DMS79 (cell line): ENCODE results near the gene RAB11FIP3.
A peak's percentile ranks its signal among the peaks of the same experiment; 100 is the strongest.
"Not testable (repeated sequence)": the region's sequence is repeated elsewhere in the genome, so short reads cannot be mapped to it uniquely, and the experiment has no call there.

Source experiments
- DNase-seq: peaks from one replicate; lab custom pipeline; 2025; lab: John Stamatoyannopoulos, UW

The RAB11FIP3 gene

DNA sequence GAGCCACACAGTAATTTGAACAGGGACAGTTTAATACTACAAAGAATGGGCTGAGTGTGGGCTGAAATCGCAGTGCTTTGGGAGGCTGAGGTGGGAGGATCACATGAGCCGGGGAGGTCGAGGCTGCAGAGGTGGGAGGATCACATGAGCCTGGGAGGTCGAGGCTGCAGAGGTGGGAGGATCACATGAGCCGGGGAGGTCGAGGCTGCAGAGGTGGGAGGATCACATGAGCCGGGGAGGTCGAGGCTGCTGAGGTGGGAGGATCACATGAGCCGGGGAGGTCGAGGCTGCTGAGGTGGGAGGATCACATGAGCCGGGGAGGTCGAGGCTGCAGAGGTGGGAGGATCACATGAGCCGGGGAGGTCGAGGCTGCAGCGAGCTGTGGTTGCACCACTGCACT lies 69.2 kb downstream of the RAB11FIP3 start:
- DNase-seq, result not testable (repeated sequence)

DNA sequence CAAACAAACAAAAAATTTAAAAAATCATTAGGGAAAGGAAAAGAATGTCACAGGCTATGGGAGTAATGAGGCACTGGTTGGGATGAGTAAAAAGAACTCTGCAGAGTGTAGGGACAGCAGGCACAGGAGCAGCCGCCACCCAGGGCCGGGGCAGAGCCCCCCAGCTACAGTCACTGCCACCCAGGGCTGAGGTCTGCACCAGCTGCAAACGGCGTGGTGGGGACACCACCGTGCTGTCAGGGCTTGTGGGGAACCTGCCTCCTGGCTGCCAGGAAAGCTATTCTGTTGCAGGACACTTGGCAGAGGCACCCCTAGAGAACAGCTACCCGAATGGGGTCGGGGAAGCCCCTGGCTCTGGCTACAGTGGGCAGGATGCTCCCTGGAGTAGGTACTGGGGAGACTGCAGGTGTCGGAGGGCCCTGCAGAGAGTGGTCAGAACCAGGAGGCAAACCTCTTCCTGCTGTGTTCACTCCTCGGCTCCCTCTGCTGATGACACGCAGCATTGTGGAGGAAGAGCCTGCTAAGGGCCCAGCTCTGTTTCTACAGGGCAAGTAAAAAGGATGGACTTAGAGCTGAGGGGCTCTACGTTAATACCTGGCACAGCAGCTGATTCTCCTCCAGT lies 69.8 kb downstream of the RAB11FIP3 start:
- peak; percentile 1 for DNase-seq

DNA sequence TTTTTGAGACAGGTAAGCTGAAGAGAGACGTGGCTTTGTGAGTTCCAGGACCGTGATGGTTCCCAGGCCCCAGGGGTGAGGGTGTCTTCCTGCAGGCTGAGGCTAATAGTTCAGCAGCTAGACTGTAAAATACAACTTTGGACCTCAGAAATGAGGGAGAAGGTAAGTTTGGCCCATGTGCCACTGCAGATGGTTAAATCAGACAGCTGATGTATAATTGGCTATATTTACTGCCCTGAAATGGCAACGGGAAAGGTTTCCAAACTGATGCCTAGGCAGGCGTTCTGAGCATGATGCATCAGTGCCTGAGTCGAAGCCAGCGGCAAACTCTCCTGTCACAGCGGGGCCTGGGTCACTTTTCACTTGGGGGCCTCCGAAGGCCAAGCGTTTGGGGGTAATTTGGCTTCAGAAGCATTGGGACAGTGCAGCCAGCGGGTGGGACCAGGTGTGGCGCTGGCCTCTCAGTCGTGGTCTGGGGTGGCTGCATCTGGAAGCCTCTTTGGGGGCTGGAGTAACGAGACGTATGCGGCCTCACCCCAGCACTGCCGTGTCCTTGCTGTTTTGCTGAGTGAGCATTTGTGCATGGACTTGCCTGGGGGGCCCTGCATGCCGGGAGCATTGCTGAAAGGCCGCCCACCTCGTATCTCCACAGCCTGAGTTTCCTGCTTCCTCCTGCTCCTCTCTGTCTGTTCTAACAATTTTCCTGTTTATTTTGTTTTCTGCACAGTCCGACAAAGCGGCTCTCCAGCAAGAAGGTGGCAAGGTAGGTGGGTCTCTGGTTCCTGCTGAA lies 70.8 kb downstream of the RAB11FIP3 start:
- no peak for DNase-seq

DNA sequence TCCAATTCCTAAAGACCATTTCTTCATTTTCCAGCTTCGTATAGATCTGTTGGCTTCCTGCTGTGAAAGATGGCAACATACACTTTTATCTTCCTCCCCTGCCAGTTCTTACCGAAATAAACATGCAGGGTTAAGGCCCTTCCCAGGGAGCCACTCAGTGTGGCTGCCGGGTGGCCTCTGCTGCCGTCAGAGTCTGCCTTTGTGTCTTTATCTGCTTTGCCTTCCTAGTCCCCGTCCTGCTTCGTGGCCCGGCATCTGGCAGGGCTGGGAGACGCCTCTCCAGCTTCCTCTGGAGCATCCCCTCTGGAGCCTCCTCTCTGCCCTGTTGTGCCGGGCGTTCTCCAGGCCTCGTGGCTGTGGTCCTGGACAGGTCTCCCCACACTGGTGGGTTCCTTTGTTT lies 71.8 kb downstream of the RAB11FIP3 start:
- no peak for DNase-seq

DNA sequence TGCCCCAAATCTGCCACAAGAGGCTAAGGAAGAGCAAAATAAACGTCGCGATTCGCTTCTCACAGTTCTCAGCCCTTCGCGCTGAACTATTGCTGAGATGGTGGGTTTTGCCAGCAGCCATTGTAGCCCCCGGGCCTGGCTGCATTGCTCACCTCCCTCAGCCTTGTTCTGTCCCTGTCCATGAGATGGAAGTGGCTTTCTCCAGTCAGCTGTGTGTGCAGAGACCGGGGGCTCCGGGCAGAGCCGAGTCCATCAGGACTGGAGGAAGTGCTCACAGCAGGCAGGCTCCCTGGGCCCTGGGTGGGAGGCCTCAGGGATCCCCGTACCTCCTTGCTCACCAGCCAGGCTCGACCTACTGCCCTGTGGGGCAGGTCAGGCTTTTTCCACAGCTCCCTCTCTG lies 74.5 kb downstream of the RAB11FIP3 start:
- no peak for DNase-seq

DNA sequence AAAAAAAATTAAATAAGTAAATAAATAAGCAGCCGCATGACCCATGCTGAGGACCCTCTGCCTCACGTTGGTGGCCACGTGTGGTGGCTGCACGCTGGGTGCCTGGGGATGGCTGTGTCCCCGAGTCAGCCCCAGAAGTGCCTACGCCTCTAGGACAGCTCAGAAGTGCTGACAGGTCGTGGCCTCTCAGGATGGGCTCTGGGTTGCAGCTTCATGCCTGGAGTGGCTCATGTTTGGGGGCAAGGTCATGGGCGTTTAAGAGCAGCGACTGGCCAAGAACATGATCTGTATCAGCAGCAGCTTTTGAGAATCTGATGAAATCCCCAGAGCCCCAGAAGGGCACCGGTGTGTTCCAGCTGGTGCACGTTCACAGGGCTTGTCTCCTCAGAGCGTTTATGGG lies 75.3 kb downstream of the RAB11FIP3 start:
- no peak for DNase-seq

DNA sequence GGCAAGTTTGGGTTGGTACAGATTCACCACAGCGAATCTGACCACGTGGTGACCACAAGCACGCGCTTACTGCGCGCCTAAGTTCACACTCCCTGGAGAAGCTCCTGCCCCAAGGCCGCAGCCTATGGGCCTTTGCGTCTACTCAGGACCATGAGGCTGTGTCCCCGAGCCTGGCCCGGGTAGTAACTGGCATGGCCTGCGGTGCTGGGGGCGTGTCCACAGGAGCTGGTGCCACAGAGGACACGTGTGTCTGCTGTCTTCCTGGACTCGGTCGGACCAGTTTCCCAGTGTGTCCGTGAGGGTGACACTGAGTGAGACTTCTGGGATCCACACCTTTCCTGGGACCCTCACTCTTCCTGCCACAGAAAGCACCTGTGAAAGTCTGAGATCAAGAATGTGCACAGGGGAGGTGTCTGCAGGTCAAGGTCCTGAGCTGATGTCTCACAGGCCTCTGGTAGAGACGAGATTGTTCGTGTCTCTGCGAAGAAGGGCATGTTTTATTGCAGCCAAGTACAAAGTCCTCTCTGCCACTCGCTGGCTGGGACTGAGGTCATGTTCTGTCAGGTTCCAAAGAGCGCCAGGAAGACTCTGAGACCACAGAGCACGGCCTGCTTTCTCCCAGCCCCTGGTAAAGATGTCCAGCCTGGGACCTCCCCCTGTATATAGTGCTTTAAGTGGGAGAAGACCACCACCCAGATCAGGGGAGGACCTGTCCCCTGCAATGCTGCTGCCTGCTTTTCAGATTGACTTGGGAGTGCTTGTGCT lies 76.9 kb downstream of the RAB11FIP3 start:
- no peak for DNase-seq

DNA sequence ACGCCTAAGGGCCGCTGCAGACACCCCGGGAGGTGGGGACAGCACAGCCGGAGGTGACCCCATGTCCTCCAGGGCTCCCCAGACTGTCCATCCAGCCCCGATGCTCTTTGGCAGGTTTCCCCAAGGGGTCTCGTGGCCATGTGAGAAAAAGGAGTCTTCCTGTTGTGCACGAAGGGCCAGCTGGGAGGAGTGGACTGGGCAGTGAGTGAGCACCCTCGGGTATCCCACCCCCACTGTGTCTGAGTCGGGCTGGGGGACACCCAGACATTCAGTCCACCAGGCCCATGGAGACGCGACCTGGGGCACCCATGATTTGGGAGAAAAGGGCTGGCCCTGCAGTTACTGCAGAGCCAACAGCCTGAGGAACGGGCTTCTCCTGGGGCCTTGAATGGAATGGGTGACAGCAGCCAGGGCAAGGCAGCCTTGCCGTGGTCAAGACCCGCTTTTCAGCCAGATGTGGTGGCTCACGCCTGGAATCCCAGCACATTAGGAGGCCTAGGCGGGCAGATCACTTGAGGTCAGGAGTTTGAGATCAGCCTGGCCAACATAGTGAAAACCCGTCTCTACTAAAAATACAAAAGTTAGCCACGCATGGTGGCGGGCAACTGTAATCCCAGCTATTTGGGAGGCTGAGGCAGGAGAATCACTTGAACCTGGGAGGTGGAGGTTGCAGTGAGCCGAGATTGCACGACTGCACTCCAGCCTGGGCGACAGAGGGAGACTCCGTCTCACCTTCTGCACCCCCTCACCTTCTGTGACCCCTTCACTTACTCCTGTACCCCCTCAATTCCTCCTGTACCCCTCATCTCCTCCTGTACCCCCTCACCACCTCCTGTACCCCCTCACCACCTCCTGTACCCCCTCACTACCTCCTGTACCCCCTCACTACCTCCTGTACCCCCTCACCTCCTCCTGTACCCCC lies 78.0 kb downstream of the RAB11FIP3 start:
- DNase-seq, result no peak

DNA sequence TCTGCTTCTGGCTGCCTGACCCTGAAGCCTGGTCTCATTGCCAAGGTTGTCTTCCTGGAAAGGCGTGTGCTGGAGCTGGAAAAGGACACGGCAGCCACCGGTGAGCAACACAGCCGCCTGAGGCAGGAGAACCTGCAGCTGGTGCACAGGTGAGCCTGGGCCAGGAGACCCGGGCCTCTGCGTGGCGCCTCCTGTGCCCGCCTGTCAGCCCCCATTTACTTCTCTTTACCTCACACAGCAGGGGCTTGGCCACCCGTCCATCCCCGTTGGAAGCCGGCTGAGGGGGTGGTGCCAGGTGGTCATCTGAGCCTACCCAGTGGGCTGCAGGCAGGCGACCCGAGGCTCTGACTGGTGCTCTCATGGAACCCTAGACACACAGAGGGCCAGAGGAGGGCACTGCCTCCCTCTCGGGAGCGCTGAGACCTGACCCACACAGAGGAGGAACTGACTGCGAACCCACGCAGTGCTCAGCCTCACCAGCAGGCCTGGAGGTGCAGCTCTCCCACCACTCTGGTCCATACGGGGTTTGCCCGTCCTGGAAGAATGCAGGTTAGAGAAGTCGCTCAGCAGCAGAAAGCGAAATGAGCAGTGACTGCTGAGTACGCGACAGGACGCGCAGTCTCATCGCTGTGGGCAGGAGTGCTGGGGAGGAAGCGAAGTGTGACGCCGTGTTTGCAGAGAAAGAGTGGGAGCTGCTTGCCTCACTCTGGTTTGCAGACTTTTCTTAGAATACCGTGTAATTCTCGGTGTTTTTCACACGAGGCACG lies 80.2 kb downstream of the RAB11FIP3 start:
- no peak for DNase-seq

DNA sequence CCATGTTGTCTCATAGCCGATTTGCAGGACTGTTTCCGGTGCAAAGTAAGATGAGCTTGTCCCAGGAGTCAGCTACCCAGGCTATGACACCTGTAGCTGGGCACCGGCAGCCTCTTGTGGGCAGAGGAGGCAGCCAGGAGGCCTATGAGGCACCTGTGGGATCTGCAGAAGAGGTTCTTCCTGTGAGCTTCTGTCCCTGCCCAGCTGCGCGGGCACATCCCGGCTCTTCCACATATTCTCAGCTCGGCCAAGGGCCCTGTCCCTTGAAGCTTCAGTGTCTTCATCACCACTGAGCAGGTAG lies 80.7 kb downstream of the RAB11FIP3 start:
- DNase-seq, result no peak

DNA sequence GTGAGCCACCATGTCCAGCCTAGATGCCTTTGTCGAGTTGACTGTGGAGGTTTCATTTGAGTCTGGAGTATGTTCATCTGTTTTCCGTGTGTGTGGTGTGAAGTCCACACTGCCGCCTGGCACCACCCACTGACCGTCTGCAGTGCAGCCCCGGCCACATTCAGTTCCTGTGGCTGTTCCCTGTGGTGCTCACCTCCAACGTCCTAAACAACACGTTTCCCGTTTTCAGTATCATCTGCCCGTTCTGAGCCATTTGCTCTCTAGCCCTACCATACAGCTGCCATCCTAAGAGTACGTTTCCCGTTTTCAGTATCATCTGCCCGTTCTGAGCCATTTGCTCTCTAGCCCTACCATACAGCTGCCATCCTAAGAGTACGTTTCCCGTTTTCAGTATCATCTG lies 82.1 kb downstream of the RAB11FIP3 start:
- DNase-seq, result not testable (repeated sequence)

DNA sequence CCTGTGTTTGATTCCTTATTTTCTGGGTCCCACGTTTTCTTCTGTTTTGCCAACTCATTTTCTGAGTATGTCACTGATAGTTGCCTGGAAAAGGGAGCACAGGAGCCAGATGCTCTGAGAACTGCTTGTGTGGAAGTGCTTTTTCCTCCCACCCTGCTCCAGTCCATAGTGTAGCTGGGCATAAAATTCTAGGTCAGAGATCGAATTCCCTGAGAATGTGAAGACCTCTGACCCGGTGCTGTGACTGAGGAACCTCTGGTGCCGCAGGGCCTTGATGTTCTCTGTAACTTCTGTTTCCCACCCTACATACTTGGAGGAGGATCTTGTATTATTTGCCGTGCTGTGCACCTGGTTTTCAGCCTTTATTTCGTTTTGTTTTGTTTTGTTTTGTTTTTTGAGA lies 82.5 kb downstream of the RAB11FIP3 start:
- no peak for DNase-seq

DNA sequence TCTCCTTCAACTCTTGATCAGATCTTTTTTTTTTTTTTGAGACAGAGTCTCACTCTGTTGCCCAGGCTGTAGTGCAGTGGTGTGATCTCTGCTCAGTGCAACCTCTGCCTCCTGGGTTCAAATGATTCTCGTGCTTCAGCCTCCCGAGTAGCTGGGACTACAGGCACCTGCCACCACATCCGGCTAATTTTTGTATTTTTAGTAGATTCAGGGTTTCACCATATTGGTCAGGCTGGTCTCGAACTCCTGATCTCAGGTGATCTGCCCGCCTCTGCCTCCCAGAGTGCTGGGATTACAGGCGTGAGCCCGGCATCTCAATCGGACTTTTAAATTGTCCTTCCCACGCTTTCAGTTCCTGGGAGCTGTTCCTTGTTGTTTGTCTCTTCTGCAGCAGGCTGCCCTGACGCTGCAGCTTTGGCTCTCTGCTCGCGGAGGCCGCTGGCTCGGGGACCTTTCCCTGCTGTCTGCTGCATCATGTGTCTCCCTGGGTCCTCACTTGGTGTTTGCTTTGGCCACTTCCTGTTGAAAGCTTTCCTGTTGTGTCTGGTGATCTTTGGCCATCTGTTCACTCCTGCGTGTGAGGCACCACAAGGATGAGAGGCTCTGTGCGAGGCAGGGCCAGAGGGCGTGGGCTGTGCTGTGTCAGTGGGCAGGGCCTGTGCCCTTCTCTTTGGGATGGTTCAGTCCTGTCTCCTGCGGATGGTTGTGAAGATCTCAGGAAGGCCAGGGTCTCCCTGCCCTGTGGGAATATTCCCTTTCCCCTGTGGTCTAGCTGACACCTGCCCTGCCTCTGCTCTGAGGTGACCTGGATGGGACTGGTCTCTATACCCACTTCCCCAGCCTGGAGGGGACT lies 83.7 kb downstream of the RAB11FIP3 start:
- DNase-seq, result no peak

DNA sequence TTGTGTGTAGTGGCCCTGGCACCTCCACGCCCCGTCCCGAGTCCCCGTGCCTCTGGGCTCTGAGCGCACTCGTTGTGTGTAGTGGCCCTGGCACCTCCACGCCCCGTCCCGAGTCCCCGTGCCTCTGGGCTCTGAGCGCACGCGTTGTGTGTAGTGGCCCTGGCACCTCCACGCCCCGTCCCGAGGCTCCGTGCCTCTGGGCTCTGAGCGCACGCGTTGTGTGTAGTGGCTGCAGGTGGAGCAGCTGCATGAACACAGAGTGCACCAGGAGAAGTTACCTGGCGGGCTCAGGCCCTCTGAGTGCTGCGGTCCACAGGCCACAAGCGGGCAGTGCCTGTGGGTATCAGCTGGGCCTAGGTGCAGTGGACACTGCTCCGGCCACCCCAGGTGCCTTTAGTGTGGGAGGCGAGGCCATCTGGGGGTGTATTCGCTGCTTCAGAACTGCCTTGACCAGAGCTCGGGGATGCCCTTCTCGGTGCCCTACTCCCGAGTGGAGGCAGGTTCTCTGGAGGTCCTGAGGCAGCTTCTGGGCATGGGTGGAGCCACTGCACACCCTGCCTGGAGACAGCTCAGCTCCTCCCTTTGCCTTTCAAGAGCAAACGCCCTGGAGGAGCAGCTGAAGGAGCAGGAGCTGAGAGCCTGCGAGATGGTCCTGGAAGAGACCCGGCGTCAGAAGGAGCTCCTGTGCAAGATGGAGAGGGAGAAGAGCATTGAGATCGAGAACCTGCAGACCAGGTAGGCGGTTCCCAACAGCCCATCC lies 84.8 kb downstream of the RAB11FIP3 start:
- no peak for DNase-seq

DNA sequence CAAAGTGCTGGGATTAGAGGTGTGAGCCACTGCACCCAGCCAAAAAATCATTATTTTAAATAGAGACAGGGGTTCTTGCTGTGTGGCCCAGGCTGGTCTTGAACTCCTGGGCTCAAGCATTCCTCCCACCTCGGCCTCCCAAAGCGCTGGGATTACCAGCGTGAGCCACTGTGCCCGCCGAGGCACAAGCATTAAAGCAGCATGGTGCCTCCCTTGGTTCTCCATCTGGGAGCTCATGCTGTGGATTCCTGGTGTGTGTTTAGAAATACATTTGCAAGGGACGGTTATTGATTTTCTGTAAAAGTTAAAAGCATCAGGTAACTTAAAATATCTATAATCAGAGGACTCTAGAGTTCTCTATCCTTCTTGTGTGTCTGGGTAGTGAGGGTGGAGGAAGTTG lies 87.4 kb downstream of the RAB11FIP3 start:
- no peak for DNase-seq

DNA sequence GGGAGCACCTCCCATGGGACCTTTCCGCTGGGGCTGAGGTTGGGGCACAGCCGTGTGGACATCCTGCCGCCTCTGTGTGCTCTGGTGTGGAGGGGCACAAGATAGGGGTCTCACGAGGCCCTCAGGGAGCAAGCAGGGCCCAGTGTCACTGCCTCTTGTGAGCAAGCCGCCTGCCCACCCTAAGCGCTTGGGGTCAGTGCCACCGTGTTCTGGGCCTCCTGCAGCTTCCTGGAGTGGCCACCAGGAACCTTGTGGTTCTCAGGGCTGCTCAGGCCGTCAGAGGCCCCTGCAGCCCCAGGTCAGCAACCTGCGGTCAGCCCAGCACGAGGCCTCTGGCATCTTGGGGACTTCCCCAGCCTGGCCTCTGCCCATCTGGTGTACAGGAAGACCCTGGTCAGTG lies 88.5 kb downstream of the RAB11FIP3 start:
- no peak for DNase-seq

DNA sequence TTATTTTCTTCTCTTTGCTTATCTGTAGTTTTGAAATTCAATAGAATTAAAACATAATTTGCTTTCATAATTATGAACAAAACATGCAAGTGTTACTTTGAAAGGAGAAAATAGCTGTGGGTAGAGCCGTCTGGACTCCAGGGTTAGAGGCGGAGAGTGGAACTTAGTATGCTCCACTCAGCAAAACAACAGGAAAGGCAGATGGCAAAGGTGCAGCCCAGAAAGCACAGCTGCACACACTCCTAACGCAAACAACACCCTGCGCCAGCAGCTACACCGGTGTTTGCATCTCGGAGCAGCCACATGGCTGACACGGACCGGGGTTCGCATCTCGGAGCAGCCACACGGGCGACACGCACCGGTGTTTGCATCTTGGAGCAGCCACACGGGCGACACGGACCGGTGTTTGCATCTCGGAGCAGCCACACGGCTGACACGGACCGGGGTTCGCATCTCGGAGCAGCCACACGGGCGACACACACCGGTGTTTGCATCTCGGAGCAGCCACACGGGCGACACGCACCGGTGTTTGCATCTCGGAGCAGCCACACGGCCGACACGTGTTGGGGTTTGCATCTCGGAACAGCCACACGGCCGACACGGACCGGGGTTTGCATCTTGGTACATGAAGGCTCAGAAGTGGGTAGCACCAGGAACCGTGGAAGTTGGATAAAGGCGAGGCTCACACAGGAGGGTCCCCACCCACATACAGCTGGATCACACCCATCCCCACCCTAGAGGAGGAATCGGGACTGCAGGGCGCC lies 89.9 kb downstream of the RAB11FIP3 start:
- DNase-seq, result no peak

DNA sequence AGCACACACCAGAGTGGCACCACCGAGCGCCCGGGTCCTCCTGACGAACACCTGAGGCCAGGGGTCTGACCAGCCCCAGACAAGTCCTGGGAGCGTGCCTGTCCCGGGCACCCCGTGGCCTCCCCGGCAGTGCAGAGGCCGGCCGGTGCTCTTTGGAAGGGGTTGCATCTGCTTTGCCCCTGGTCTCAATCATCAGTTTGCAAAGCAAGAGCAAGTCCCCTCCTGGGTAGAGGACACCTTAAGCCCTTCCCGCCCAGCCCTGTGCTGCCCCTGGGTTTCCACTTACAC lies 90.4 kb downstream of the RAB11FIP3 start:
- no peak for DNase-seq

DNA sequence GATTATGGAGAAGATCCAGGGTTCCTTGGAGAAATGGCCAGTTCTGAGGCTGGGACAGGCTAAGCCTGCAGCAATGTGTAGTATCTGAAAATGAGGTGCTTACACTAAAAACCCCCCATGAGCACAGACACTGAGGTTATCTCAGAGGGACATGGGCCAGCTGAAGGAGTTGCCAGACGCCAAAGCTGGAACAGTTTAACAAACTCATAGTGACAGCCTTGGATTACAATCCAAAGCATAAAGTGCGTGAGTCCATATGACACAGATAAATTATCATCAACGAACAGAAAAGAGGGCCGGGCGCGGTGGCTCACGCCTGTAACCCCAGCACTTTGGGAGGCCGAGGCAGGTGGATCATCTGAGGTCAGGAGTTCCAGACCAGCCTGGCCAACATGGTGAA lies 90.9 kb downstream of the RAB11FIP3 start:
- no peak for DNase-seq
